ENCODE results near the gene ALX4.

DNA sequence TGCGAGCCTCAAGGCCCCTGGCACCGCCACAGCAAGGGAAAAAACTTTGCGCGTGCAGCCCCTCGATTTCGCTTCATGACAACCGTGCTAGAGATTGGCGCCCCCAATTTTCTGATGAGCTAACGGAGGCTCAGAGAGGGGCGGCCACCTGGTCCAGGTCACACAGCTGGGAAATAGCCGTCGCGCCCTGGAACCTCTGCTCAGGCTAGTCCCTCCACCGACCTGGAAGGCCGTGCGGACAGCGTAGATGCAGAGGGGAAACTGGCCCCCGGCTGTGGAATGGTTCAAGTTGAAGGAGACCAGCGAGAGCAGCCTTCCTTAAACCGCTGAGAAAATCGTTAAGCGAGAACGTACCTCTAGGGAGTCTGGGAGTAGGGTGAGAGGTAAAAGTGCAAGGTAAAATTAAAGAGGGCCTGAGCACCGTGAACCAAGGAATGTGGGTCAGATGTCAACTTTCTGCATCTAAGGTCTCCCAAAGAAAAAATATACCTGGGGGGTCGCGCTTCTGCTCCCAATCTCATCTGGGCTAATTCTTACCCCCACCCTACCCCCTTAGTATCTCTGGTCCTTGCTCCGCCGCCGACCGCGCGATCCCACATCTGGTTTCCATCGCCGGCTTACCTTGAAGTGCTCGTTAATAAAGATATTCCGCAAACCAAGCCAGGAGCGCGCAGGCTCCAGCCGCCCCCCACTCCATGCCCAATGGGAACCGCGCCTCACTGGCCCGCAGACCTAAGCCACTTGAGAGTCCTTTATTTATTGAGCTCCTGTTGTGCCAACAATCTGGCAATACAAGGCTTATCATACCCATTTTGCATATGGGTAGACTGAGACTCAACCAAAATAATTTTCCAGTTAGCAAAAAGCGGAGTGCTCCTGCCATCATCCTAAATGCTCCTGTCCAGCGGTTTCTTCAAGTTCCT, 1.7 kb upstream of the ALX4 start:
- TF ChIP-seq POLR2A (IDR thresholded peaks at IDR 0.05): no peak
- TF ChIP-seq, protein P1, sequence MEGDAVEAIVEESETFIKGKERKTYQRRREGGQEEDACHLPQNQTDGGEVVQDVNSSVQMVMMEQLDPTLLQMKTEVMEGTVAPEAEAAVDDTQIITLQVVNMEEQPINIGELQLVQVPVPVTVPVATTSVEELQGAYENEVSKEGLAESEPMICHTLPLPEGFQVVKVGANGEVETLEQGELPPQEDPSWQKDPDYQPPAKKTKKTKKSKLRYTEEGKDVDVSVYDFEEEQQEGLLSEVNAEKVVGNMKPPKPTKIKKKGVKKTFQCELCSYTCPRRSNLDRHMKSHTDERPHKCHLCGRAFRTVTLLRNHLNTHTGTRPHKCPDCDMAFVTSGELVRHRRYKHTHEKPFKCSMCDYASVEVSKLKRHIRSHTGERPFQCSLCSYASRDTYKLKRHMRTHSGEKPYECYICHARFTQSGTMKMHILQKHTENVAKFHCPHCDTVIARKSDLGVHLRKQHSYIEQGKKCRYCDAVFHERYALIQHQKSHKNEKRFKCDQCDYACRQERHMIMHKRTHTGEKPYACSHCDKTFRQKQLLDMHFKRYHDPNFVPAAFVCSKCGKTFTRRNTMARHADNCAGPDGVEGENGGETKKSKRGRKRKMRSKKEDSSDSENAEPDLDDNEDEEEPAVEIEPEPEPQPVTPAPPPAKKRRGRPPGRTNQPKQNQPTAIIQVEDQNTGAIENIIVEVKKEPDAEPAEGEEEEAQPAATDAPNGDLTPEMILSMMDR (IDR thresholded peaks at IDR 0.05): no peak
